HG03066 (cell line): ENCODE data around the gene RPS6KA2.

Experiments used
- ATAC-seq: cut with Tn5 transposase; IDR thresholded peaks from one replicate; pipeline ENCODE4 v1.9.1; 2021; ENCODE audit warnings: low read depth; ENCODE audit not compliant: unreplicated experiment

RPS6KA2 gene

GRCh38 chr6:166616261-166617238, 10.5 kb downstream of the RPS6KA2 start:
- no peak for ATAC-seq

- no peak for ATAC-seq
Measured at GRCh38 chr6:166615059-166615770, 11.8 kb downstream of the RPS6KA2 start.

- ATAC-seq = no peak
Measured at GRCh38 chr6:166614589-166614988, 12.5 kb downstream of the RPS6KA2 start.

- ATAC-seq = no peak
Measured at GRCh38 chr6:166614171-166614583, 12.9 kb downstream of the RPS6KA2 start.

- ATAC-seq = no peak
Measured at GRCh38 chr6:166613027-166613426, 14.0 kb downstream of the RPS6KA2 start.

- ATAC-seq = no peak
Measured at GRCh38 chr6:166612471-166612881, 14.6 kb downstream of the RPS6KA2 start.

- ATAC-seq = no peak
Measured at GRCh38 chr6:166611631-166612030, 15.4 kb downstream of the RPS6KA2 start.

GRCh38 chr6:166610069-166610468, 17.0 kb downstream of the RPS6KA2 start:
- ATAC-seq = no peak

- ATAC-seq = no peak
Measured at GRCh38 chr6:166608774-166609173, 18.3 kb downstream of the RPS6KA2 start.

GRCh38 chr6:166605752-166606151, 21.3 kb downstream of the RPS6KA2 start:
- ATAC-seq = no peak

GRCh38 chr6:166604911-166605310, 22.1 kb downstream of the RPS6KA2 start:
- no peak for ATAC-seq

- ATAC-seq = no peak
Measured at GRCh38 chr6:166604328-166604727, 22.7 kb downstream of the RPS6KA2 start.

- ATAC-seq = no peak
Measured at GRCh38 chr6:166603043-166603690, 23.9 kb downstream of the RPS6KA2 start.

GRCh38 chr6:166601956-166602355, 25.1 kb downstream of the RPS6KA2 start:
- ATAC-seq = no peak

GRCh38 chr6:166600931-166601330, 26.1 kb downstream of the RPS6KA2 start:
- no peak for ATAC-seq

GRCh38 chr6:166599205-166599604, 27.8 kb downstream of the RPS6KA2 start:
- ATAC-seq = no peak

GRCh38 chr6:166598441-166599138, 28.5 kb downstream of the RPS6KA2 start:
- no peak for ATAC-seq

GRCh38 chr6:166597711-166598440, 29.2 kb downstream of the RPS6KA2 start:
- ATAC-seq = no peak

- no peak for ATAC-seq
Measured at GRCh38 chr6:166596776-166597507, 30.1 kb downstream of the RPS6KA2 start.
